CD14-positive monocyte (primary cell): ENCODE data around the gene MCC. TPM values are rescaled to one million over a fixed set of nuclear protein-coding genes. Genes with fewer than 3 reads are reported as not detected.

Source experiments
- DNase-seq, 3 donors: peaks; one replicate each; pipeline ENCODE4 v3.0.0-alpha.2; 2011 to 2022
- H2AFZ ChIP-seq: 2 replicates; pipeline ENCODE4 v1.6.0; 2012; ENCODE audit warnings: mild to moderate bottlenecking, low read depth, low read length, inconsistent platforms; ENCODE audit not compliant: insufficient read depth, poor library complexity, severe bottlenecking
- H3K27ac ChIP-seq, 2 donors: 1 replicate in 1 of 2; 2 replicates in 1 of 2; pipeline ENCODE4 v1.5.1; 2012 to 2013; ENCODE audit warnings: low read length in 2 of 2, control low read depth in 1 of 2, inconsistent platforms in 1 of 2, low read depth in 1 of 2, mild to moderate bottlenecking in 1 of 2
- H3K27me3 ChIP-seq, 2 donors: one replicate each; pipeline versions ENCODE4 v1.6.0 to v1.6.1; 2011 to 2013; ENCODE audit warnings: low read length in 2 of 2; ENCODE audit not compliant: control insufficient read depth in 2 of 2, insufficient read depth in 2 of 2
- H3K36me3 ChIP-seq, 2 donors: replicated peaks in 1 of 2; 1 replicate in 1 of 2; 2 replicates in 1 of 2; pipeline versions ENCODE4 v1.5.1 to v1.6.1; 2012 to 2013; ENCODE audit warnings: low read length in 2 of 2, control low read depth in 1 of 2, inconsistent platforms in 1 of 2, mild to moderate bottlenecking in 1 of 2; ENCODE audit not compliant: insufficient read depth in 2 of 2, control insufficient read depth in 1 of 2
- H3K4me1 ChIP-seq, 2 donors: 1 replicate in 1 of 2; 2 replicates in 1 of 2; pipeline versions ENCODE4 v1.5.1 to v1.6.1; 2012 to 2013; ENCODE audit warnings: low read length in 2 of 2, control low read depth in 1 of 2, inconsistent platforms in 1 of 2, mild to moderate bottlenecking in 1 of 2, moderate library complexity in 1 of 2; ENCODE audit not compliant: insufficient read depth in 2 of 2, control insufficient read depth in 1 of 2
- H3K4me2 ChIP-seq: replicated peaks from 2 replicates; pipeline ENCODE3; 2012; ENCODE audit warnings: low read length, moderate library complexity, mild to moderate bottlenecking; ENCODE audit not compliant: poor library complexity, severe bottlenecking; ENCODE audit errors: extremely low read depth
- H3K4me3 ChIP-seq, 3 experiments: fragments of 200-600 bp in 1 of 3; sonication (generic) in 1 of 3; replicated peaks in 1 of 3; 1 replicate in 2 of 3; 2 replicates in 1 of 3; pipeline ENCODE4 v1.5.1; 2011 to 2013; ENCODE audit warnings: low read length in 3 of 3, mild to moderate bottlenecking in 3 of 3, control low read depth in 2 of 3, low read depth in 2 of 3, inconsistent platforms in 1 of 3, moderate library complexity in 1 of 3
- H3K79me2 ChIP-seq: 2 replicates; pipeline ENCODE4 v1.6.0; 2012; ENCODE audit warnings: mild to moderate bottlenecking, control low read depth, inconsistent platforms, low read length, moderate library complexity; ENCODE audit not compliant: insufficient read depth
- H3K9ac ChIP-seq: 2 replicates; pipeline ENCODE4 v1.6.0; 2017; ENCODE audit warnings: low read length, mild to moderate bottlenecking; ENCODE audit not compliant: insufficient read depth, poor library complexity, severe bottlenecking
- H3K9me3 ChIP-seq, 2 donors: replicated peaks in 1 of 2; 1 replicate in 1 of 2; 2 replicates in 1 of 2; pipeline versions ENCODE4 v1.5.1 to v1.6.1; 2012 to 2013; ENCODE audit warnings: low read length in 2 of 2, control low read depth in 1 of 2; ENCODE audit not compliant: control insufficient read depth in 1 of 2, insufficient read depth in 1 of 2
- H4K20me1 ChIP-seq: 2 replicates; pipeline ENCODE4 v1.6.0; 2012; ENCODE audit warnings: mild to moderate bottlenecking, low read length, control low read depth, moderate library complexity; ENCODE audit not compliant: insufficient read depth
- H3K27ac Mint-ChIP-seq, 7 donors: one replicate each; pipeline ENCODE4 v1.8.0; 2020; ENCODE audit warnings: mild to moderate bottlenecking in 7 of 7, mixed read lengths in 7 of 7, moderate library complexity in 6 of 7, inconsistent platforms in 2 of 7
- H3K27me3 Mint-ChIP-seq, 3 donors: one replicate each; pipeline ENCODE4 v1.8.0; 2021 to 2022; ENCODE audit warnings: low read depth in 3 of 3, mild to moderate bottlenecking in 3 of 3, mixed read lengths in 3 of 3, moderate library complexity in 3 of 3, inconsistent platforms in 1 of 3
- H3K36me3 Mint-ChIP-seq, 2 donors: one replicate each; pipeline ENCODE4 v1.8.0; 2020; ENCODE audit warnings: mixed read lengths in 2 of 2, inconsistent platforms in 1 of 2, mild to moderate bottlenecking in 1 of 2
- H3K4me1 Mint-ChIP-seq: one replicate; pipeline ENCODE4 v1.8.0; 2020; ENCODE audit warnings: mild to moderate bottlenecking, mixed read lengths
- H3K4me3 Mint-ChIP-seq, 2 donors: one replicate each; pipeline ENCODE4 v1.8.0; 2020; ENCODE audit warnings: mild to moderate bottlenecking in 2 of 2, mixed read lengths in 2 of 2, moderate library complexity in 1 of 2
- H3K9me3 Mint-ChIP-seq, 7 donors: one replicate each; pipeline ENCODE4 v1.8.0; 2020 to 2022; ENCODE audit warnings: mixed read lengths in 7 of 7, mild to moderate bottlenecking in 6 of 7, moderate library complexity in 6 of 7, inconsistent platforms in 2 of 7
- CTCF ChIP-seq: fragments of 200-600 bp; IDR thresholded peaks from one replicate; pipeline ENCODE4 v1.8.0; 2022; ENCODE audit warnings: antibody characterized with exemption, mild to moderate bottlenecking
- WGBS: methylation state at CpG from one replicate; pipeline ENCODE4 v1.1.5; 2013; ENCODE audit warnings: missing lambda C conversion rate; ENCODE audit not compliant: insufficient coverage; 5-methylcytosine and 5-hydroxymethylcytosine counted together
- intact Hi-C, 2 donors: fragments of 100-400 bp; cut with micrococcal nuclease; formaldehyde crosslinking; loops; one replicate each; pipeline versions ENCODE4 v1.15.0 to v1.15.1; 2023
- polyA plus RNA-seq, 3 donors: library from polyadenylated mRNA; depleted of rRNA in 1 of 3; unstranded in 2 of 3; stranded (reverse) in 1 of 3; fragments of 300-500 nt in 2 of 3; fragments of >200 nt in 1 of 3; fragmentation: Illumina TruSeq in 2 of 3; gene quantifications; 1 replicate in 2 of 3; 2 replicates in 1 of 3; pipeline ENCODE4 v1.2.3, GENCODE V29; 2012 to 2021

MCC gene
- polyA plus RNA-seq, 3 donors, result 0.09 TPM; not detected in 2

- Mint-ChIP-seq H3K9me3 (no peaks in the 10 kb centered on the region), H3K27ac (no peak overlapping the region), H3K27me3 (peaks cover 1 to 5% (median 4%) of the 10 kb centered on the region in 3 donors), H3K4me3 (no peak overlapping the region), H3K4me1 (peaks cover 2% of the 10 kb centered on the region), H3K36me3 (no peaks in the 10 kb centered on the region)
- Histone ChIP-seq H4K20me1 (no peaks in the 10 kb centered on the region), H3K27me3 (no peaks in the 10 kb centered on the region), H3K79me2 (no peaks in the 10 kb centered on the region), H3K36me3 (no peaks in the 10 kb centered on the region), H3K4me2 (no peak overlapping the region), H3K9me3 (no peaks in the 10 kb centered on the region), H2AFZ (no peak overlapping the region), H3K4me1 (no peaks in the 10 kb centered on the region), H3K4me3 (no peak overlapping the region), H3K9ac (no peak overlapping the region), H3K27ac (no peak overlapping the region)
- no peak for TF ChIP-seq CTCF
- no peak for DNase-seq
- no CpG with 5 or more reads among the region's 2 CpGs for whole genome bisulfite sequencing
- intact Hi-C loops, result no loop called here
These were observed 212.3 kb downstream of the MCC start for GRCh38 chr5:113276001-113276400.

DNA sequence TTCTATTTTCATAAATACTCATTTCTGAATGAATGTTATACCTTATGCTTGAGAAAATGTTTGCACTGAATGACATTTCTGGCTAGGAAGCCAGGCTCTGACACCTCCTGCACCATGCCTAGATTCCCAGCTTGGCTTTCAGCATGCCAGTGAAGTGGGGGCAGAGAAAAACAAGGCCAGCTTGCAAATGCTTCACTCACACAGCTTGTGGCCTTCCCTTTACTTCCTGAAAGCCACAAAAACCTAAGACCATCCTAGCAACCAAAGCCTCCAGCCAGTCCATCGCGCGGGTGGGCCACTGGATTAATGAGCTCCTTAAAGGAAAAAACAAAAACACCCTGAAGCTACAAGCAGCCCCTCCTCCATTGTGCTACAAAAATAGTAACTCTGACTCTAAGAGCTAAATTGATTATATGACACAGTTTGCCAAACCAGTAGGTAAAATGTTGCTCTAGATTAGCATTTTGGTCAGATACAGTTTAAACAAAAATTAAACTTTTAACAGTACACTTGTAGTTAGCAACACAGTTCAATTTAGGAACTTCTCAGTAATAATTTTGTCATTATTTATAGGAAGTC lies 213.3 kb downstream of the MCC start:
- H3K36me3 Mint-ChIP-seq, result no peaks in the 10 kb centered on the region
- H3K27ac Mint-ChIP-seq, result no peak overlapping the region

More for the DNA sequence above, 213.3 kb downstream of the MCC start:
- no peak overlapping the region for H3K4me3 ChIP-seq
- no peak for TF ChIP-seq CTCF
- Mint-ChIP-seq H3K4me1 (peaks cover 2% of the 10 kb centered on the region), H3K4me3 (no peak overlapping the region), H3K27me3 (peaks cover 1 to 7% (median 4%) of the 10 kb centered on the region in 3 donors), H3K9me3 (no peaks in the 10 kb centered on the region)
- no peaks in the 10 kb centered on the region for H3K9me3 ChIP-seq
- intact Hi-C loops, result no loop called here
- H2AFZ ChIP-seq, result no peak overlapping the region
- DNase-seq, result no peak
- no peaks in the 10 kb centered on the region for H3K27me3 ChIP-seq
- H3K79me2 ChIP-seq, result no peaks in the 10 kb centered on the region
- no peak overlapping the region for H3K9ac ChIP-seq
- no peaks in the 10 kb centered on the region for H3K4me1 ChIP-seq
- no peaks in the 10 kb centered on the region for H3K36me3 ChIP-seq
- no peak overlapping the region for H3K4me2 ChIP-seq
- H3K27ac ChIP-seq, result no peak overlapping the region
- no CpG with 5 or more reads among the region's 3 CpGs for WGBS
- no peaks in the 10 kb centered on the region for H4K20me1 ChIP-seq
